T-cell (primary cell): ENCODE data around the gene CAMKK1. TPM values are rescaled to one million over a fixed set of nuclear protein-coding genes. Genes with fewer than 3 reads are reported as not detected.
"Not testable (repeated sequence)": the region's sequence is repeated elsewhere in the genome, so short reads cannot be mapped to it uniquely, and the experiment has no call there.

Source experiments
- ATAC-seq, 4 experiments: fragments of 200-7000 bp in 3 of 4; fragments of 150-1000 bp in 1 of 4; cut with Tn5 transposase; replicated peaks in 1 of 4; 1 replicate in 3 of 4; 2 replicates in 1 of 4; pipeline ENCODE4 v1.10.0; 2021; ENCODE audit warnings: moderate library complexity in 3 of 4, mild to moderate bottlenecking in 2 of 4, moderate number of reproducible peaks in 1 of 4
- CTCF ChIA-PET, 2 donors: fragments of 300-600 bp; sonication (Branson Sonifier 250); formaldehyde crosslinking; loops; one replicate each; lab custom pipeline; 2022; ENCODE audit warnings: antibody characterized with exemption in 2 of 2; lab: Charles Lee
- POLR2A ChIA-PET, 2 donors: fragments of 300-600 bp; sonication (Branson Sonifier 250); formaldehyde crosslinking; loops; one replicate each; lab custom pipeline; 2022; ENCODE audit warnings: antibody characterized with exemption in 2 of 2; lab: Charles Lee
- DNase-seq, 35 experiments: peaks; one replicate each; pipeline versions ENCODE4 v3.0.0 to v3.0.0-alpha.2; 2013 to 2023
- H3K27ac ChIP-seq: one replicate; pipeline ENCODE4 v1.5.1; 2013; ENCODE audit warnings: low read length
- H3K27me3 ChIP-seq, 2 experiments: replicated peaks in 1 of 2; 1 replicate in 1 of 2; 2 replicates in 1 of 2; pipeline versions ENCODE4 v1.6.1 to v1.7.0; 2013; ENCODE audit warnings: low read length in 1 of 2, mixed read lengths in 1 of 2; ENCODE audit not compliant: control insufficient read depth in 2 of 2, insufficient read depth in 2 of 2; ENCODE audit errors: extremely low read depth in 1 of 2
- H3K36me3 ChIP-seq, 2 donors: 1 replicate in 1 of 2; 2 replicates in 1 of 2; pipeline versions ENCODE4 v1.6.1 to v1.7.0; 2013; ENCODE audit warnings: low read length in 1 of 2; ENCODE audit not compliant: control insufficient read depth in 2 of 2, insufficient read depth in 1 of 2; ENCODE audit errors: extremely low read depth in 1 of 2
- H3K4me1 ChIP-seq, 2 experiments: 1 replicate in 1 of 2; 2 replicates in 1 of 2; pipeline versions ENCODE4 v1.6.1 to v1.7.0; 2013; ENCODE audit warnings: low read length in 2 of 2, mixed read lengths in 1 of 2; ENCODE audit not compliant: insufficient read depth in 2 of 2, control insufficient read depth in 1 of 2; ENCODE audit errors: extremely low read depth in 1 of 2
- H3K4me3 ChIP-seq, 2 donors: 1 replicate in 1 of 2; 2 replicates in 1 of 2; pipeline versions ENCODE4 v1.5.1 to v1.7.0; 2013; ENCODE audit warnings: mild to moderate bottlenecking in 2 of 2, low read length in 1 of 2, moderate library complexity in 1 of 2; ENCODE audit not compliant: control insufficient read depth in 1 of 2; ENCODE audit errors: extremely low read depth in 1 of 2
- H3K9me3 ChIP-seq: 2 replicates; pipeline ENCODE4 v1.7.0; 2013
- H3K27ac Mint-ChIP-seq, 2 donors: one replicate each; pipeline ENCODE4 v1.8.0; 2020 to 2021; ENCODE audit warnings: mild to moderate bottlenecking in 2 of 2, mixed read lengths in 2 of 2
- H3K27me3 Mint-ChIP-seq, 2 donors: one replicate each; pipeline ENCODE4 v1.8.0; 2021 to 2022; ENCODE audit warnings: mixed read lengths in 2 of 2
- H3K36me3 Mint-ChIP-seq: one replicate; pipeline ENCODE4 v1.8.0; 2021; ENCODE audit warnings: mixed read lengths
- H3K4me1 Mint-ChIP-seq, 3 donors: one replicate each; pipeline ENCODE4 v1.8.0; 2020 to 2022; ENCODE audit warnings: mixed read lengths in 3 of 3, mild to moderate bottlenecking in 1 of 3
- H3K4me3 Mint-ChIP-seq, 3 donors: one replicate each; pipeline ENCODE4 v1.8.0; 2020 to 2022; ENCODE audit warnings: mild to moderate bottlenecking in 3 of 3, mixed read lengths in 3 of 3, moderate library complexity in 3 of 3
- H3K9me3 Mint-ChIP-seq, 3 donors: one replicate each; pipeline ENCODE4 v1.8.0; 2020 to 2022; ENCODE audit warnings: mixed read lengths in 3 of 3
- WGBS: methylation state at CpG from one replicate; pipeline ENCODE4 v1.1.5; 2013; ENCODE audit warnings: missing lambda C conversion rate; ENCODE audit not compliant: insufficient coverage; 5-methylcytosine and 5-hydroxymethylcytosine counted together
- total RNA-seq, 35 experiments: library from RNA in 6 of 35; stranded (reverse) in 6 of 35; fragments of 120-200 nt in 1 of 35; gene quantifications; one replicate each; pipeline versions ENCODE4 v1.2.1 to v1.2.4 and lab custom pipeline; 2013 to 2026

Gene CAMKK1
- total RNA-seq, 5 donors from 2014 or later (not counting 1 experiment from before 2014, with no cell fraction given), result 5.3 to 11.0 (median 6.0) TPM

DNA sequence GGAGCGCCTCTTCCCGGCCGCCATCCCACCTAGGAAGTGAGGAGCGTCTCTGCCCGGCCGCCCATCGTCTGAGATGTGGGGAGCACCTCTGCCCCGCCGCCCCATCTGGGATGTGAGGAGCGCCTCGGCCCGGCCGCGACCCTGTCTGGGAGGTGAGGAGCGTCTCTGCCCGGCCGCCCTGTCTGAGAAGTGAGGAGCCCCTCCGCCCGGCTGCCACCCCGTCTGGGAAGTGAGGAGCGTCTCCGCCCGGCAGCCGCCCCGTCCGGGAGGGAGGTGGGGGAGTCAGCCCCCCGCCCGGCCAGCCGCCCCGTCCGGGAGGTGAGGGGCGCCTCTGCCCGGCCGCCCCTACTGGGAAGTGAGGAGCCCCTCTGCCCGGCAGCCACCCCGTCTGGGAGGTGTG lies 38.6 kb downstream of the CAMKK1 start:
- POLR2A ChIA-PET, H3K9me3 ChIP-seq, H3K4me1 ChIP-seq, H3K4me3 Mint-ChIP-seq, H3K36me3 ChIP-seq, H3K4me3 ChIP-seq, H3K27ac ChIP-seq, H3K27ac Mint-ChIP-seq, DNase-seq, H3K36me3 Mint-ChIP-seq, H3K9me3 Mint-ChIP-seq, H3K27me3 Mint-ChIP-seq, H3K4me1 Mint-ChIP-seq, ATAC-seq: not testable (repeated sequence)
- H3K27me3 ChIP-seq, result peaks cover 2 to 12% of the 10 kb centered on the region in 2 experiments
- WGBS, result no CpG with 5 or more reads among the region's 36 CpGs
- CTCF ChIA-PET, result interaction anchor here in 1 of 2 donors (0.6 kb wide), 1 partner anchor 143 kb away, joined by 3 read pairs; no protein-coding TSS in a partner anchor

DNA sequence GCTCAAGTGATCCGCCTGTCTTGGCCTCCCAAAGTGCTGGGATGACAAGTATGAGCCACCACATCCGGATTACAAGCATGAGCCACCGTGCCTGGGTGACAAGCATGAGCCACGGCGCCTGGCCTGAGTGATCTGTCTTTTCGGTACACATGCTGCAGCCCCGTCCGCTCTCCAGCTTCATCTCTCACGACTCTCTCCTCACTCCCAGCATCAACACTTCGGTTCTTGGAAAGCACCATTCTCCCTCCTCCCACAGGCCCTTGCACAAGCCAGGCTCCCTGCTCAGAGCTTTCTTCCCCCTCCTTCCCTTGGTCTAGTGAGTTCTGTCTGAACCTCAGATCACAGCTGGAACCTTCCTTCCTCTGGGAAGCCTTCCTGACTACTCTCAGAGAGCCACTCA lies 40.3 kb downstream of the CAMKK1 start:
- H3K27ac Mint-ChIP-seq, result no peak overlapping the region
- no peaks in the 10 kb centered on the region for H3K4me1 ChIP-seq
- H3K27ac ChIP-seq, result no peak overlapping the region
- ATAC-seq (no peak), DNase-seq (no peak)
- ChIA-PET POLR2A (no interaction called here), CTCF (no interaction called here)
- no peaks in the 10 kb centered on the region for H3K4me1 Mint-ChIP-seq
- no peak overlapping the region for H3K4me3 ChIP-seq
- H3K36me3 Mint-ChIP-seq, result no peaks in the 10 kb centered on the region
- H3K4me3 Mint-ChIP-seq, result no peak overlapping the region
- peaks cover 2 to 12% of the 10 kb centered on the region in 2 experiments for H3K27me3 ChIP-seq
- H3K36me3 ChIP-seq, result no peaks in the 10 kb centered on the region
- H3K9me3 ChIP-seq, result no peaks in the 10 kb centered on the region
- no peaks in the 10 kb centered on the region for H3K9me3 Mint-ChIP-seq
- 86% methylated on average over 10 of the region's 10 CpGs for WGBS
- H3K27me3 Mint-ChIP-seq, result peaks cover 0 to 6% of the 10 kb centered on the region in 2 donors

DNA sequence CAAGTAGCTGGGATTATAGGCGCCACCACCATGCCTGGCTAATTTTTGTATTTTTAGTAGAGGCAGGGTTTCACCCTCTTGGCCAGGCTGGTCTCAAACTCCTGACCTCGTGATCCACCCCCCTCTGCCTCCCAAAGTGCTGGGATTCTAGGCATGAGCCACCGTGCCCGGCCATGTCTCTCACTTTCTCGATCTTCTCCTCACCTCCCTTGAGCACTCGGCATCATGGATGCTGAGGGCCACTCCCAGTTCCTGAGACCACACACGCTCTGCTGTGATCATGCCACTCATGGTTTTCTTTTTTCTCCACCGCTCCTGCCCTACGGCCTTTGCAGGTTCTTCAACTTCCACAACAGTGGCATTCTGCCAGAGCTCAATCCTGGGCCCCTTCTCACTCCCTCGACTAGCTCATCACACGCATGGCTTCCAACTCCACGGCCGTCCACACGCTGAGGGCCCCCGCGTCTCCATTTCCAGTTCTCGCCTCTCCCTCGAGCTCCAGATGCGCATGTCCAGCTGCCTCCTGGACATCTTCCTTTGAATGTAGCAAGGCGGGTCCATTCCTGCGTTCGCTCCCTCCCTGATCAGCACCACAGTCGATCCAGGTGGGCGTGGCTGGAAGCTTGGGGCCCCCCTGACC lies 41.3 kb downstream of the CAMKK1 start:
- 86% methylated on average over 22 of the region's 24 CpGs for WGBS
- H3K27ac ChIP-seq, result no peak overlapping the region
- Mint-ChIP-seq H3K4me1 (peaks cover 2 to 6% (median 3%) of the 10 kb centered on the region in 3 donors), H3K4me3 (no peak overlapping the region), H3K27ac (no peak overlapping the region), H3K27me3 (peaks cover 0 to 6% of the 10 kb centered on the region in 2 donors), H3K36me3 (no peaks in the 10 kb centered on the region), H3K9me3 (no peaks in the 10 kb centered on the region)
- peaks cover 0 to 2% of the 10 kb centered on the region in 2 experiments for H3K4me1 ChIP-seq
- no peaks in the 10 kb centered on the region for H3K36me3 ChIP-seq
- H3K4me3 ChIP-seq, result no peak overlapping the region
- no peaks in the 10 kb centered on the region for H3K9me3 ChIP-seq
- ChIA-PET CTCF (no interaction called here), POLR2A (no interaction called here)
- ATAC-seq (no peak), DNase-seq (no peak)
- H3K27me3 ChIP-seq, result peaks cover 2 to 7% of the 10 kb centered on the region in 2 experiments

DNA sequence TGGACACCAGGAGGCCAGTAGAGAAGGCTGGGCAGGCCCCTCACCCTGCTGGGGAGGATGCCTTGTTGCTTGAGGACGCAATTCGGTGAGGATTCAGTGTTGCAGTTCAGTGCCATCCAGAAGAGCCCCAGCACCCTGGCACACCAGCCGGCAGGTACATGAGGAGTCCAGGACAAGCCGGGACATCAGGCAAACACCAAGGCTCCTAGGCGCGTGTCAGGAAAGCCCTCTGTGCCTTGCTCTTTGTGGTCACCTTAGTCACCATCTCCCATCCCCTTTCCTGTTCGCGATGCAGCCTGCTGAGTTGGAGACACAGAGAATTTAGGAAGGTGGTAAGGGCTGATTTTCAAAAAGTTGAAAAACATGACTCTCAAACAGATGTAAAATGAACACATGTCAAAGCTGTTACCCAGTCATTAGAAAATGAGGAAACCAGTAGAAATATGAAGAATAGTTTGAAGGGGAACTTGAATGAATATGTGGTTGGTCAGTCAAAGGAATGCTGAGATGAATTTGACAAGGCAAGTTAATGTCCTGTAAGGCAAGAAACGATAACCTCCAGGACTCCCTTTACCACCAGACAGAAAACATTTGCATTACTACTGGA lies 44.5 kb downstream of the CAMKK1 start:
- Histone ChIP-seq H3K4me3 (no peak overlapping the region), H3K4me1 (peaks cover 11 to 30% of the 10 kb centered on the region in 2 experiments), H3K27ac (no peak overlapping the region), H3K27me3 (peaks cover 2 to 7% of the 10 kb centered on the region in 2 experiments), H3K36me3 (peaks cover 0 to 2% of the 10 kb centered on the region in 2 donors), H3K9me3 (no peaks in the 10 kb centered on the region)
- Mint-ChIP-seq H3K9me3 (no peaks in the 10 kb centered on the region), H3K27me3 (peaks cover 0 to 6% of the 10 kb centered on the region in 2 donors), H3K36me3 (peaks cover 3% of the 10 kb centered on the region), H3K27ac (no peak overlapping the region), H3K4me1 (peaks cover 19 to 24% (median 23%) of the 10 kb centered on the region in 3 donors), H3K4me3 (no peak overlapping the region)
- WGBS, result 84% methylated on average over 3 of the region's 9 CpGs
- CTCF ChIA-PET, result no interaction called here
- DNase-seq, result no peak
- POLR2A ChIA-PET, result no interaction called here
- no peak for ATAC-seq

DNA sequence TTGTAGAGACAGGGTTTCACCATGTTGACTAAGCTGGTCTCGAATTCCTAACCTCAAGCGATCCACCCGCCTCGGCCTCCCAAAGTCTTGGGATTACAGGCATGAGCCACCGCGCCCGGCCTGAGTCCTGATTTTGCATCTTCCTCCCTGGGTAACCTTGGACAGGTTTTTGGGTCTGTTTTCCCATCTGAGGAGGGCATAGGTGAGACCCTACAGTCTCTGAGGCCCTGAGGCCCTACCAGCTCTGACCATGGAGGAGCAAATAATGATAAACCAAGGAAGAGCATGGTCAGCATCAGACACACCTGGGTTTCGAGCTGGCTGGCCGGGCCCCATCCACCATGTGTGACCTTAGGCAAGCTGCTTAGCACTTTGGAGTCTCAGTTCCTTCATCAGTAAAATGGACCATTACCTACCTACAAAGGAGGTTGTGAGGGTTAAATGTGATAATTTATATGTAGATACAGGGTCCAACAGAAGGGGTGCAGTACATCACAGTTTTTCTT lies 45.6 kb downstream of the CAMKK1 start:
- Mint-ChIP-seq H3K4me3 (peak overlapping the region; percentile 9 to 39 (median 28)), H3K9me3 (no peaks in the 10 kb centered on the region), H3K36me3 (peaks cover 3% of the 10 kb centered on the region), H3K27ac (peak overlapping the region in 1 of 2 donors; percentile 63), H3K4me1 (peaks cover 22 to 26% (median 23%) of the 10 kb centered on the region in 3 donors), H3K27me3 (peaks cover 0 to 6% of the 10 kb centered on the region in 2 donors)
- Histone ChIP-seq H3K36me3 (peaks cover 0 to 13% of the 10 kb centered on the region in 2 donors), H3K4me1 (peaks cover 11 to 37% of the 10 kb centered on the region in 2 experiments), H3K27me3 (peaks cover 2 to 5% of the 10 kb centered on the region in 2 experiments), H3K27ac (no peak overlapping the region), H3K9me3 (no peaks in the 10 kb centered on the region), H3K4me3 (no peak overlapping the region)
- CTCF ChIA-PET, result interaction anchor here (0.7 to 4.4 kb wide), 3 partner anchors 17 to 108 kb away, joined by 4 to 42 read pairs (median 6); no protein-coding TSS in a partner anchor
- ATAC-seq (no peak), DNase-seq (no peak)
- 92% methylated on average over 5 of the region's 9 CpGs for WGBS
- POLR2A ChIA-PET, result interaction anchor here (0.5 to 0.7 kb wide), 2 partner anchors 36 to 236 kb away, joined by 3 to 7 read pairs; no protein-coding TSS in a partner anchor

DNA sequence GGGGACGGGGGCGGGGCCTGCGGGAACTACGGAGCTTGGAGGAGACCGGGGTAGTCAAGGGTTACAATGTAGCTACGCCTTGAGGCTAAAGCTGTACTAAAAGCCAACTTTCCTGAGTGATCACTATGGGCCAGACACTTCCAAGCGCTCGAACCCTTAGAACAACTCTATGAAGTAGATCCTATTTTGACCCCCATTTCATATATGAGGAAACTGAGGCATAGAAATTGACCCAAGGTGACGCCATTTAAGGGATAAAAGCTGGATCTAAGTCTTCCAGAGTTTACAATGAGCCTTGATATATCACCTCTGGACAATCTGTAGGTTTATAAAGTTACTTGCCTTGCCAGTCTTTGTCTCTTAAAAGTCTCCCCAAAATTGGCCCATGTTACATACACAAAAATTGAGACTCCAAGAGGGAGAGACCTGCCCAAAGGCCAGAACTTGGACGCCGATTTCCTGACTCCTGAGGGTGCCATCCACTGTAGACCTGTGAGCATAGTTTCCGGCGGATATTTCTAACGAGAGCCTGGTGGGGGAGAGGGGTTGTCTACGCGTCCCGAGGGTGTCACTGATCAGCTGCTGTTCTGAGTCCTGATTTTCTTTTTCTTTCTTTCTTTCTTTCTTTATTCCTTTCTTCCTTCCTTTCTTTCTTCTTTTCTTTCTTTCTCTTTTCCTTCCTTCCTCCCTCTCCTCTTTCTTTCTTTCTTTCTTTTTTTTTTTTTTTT lies 46.3 kb downstream of the CAMKK1 start:
- ChIA-PET CTCF (interaction anchor here in 1 of 2 donors (0.6 to 4.4 kb wide), 17 partner anchors 10 to 1032 kb away, joined by 3 to 42 read pairs (median 3); partner anchors contain the start of genes CTNS, CYB5D2, SHPK and ZZEF1), POLR2A (interaction anchor here in 1 of 2 donors (0.5 to 0.7 kb wide), 4 partner anchors 92 to 1228 kb away, joined by 3 to 7 read pairs (median 3); no protein-coding TSS in a partner anchor)
- peaks cover 0 to 13% of the 10 kb centered on the region in 2 donors for H3K36me3 ChIP-seq
- peak overlapping the region; percentile 90 to 92 (median 90) for H3K4me3 Mint-ChIP-seq
- H3K4me3 ChIP-seq, result peak overlapping the region in 1 of 2 donors; percentile 12
- 16% methylated on average over 9 of the region's 17 CpGs for WGBS
- H3K9me3 ChIP-seq, result no peaks in the 10 kb centered on the region
- peaks cover 0 to 2% of the 10 kb centered on the region in 2 donors for H3K27me3 Mint-ChIP-seq
- ATAC-seq (no peak), DNase-seq (no peak)
- H3K4me1 Mint-ChIP-seq, result peaks cover 22 to 26% (median 23%) of the 10 kb centered on the region in 3 donors
- peaks cover under 1 to 2% of the 10 kb centered on the region in 2 experiments for H3K27me3 ChIP-seq
- no peak overlapping the region for H3K27ac ChIP-seq
- H3K4me1 ChIP-seq, result peaks cover 11 to 37% of the 10 kb centered on the region in 2 experiments
- H3K9me3 Mint-ChIP-seq, result no peaks in the 10 kb centered on the region
- H3K27ac Mint-ChIP-seq, result peak overlapping the region; percentile 22 to 63
- peaks cover 3% of the 10 kb centered on the region for H3K36me3 Mint-ChIP-seq
